H1 (cell line): ENCODE data around the gene KRIT1. TPM values are rescaled to one million over a fixed set of nuclear protein-coding genes. Genes with fewer than 3 reads are reported as not detected.

ENCODE experiments used
- CTCF ChIA-PET: fragments of 300-600 bp; sonication (Branson Sonifier 250); formaldehyde crosslinking; loops from one replicate; lab custom pipeline; 2021; ENCODE audit not compliant: partially characterized antibody; lab: Charles Lee
- POLR2A ChIA-PET: fragments of 300-600 bp; sonication (Branson Sonifier 250); formaldehyde crosslinking; loops from one replicate; lab custom pipeline; 2021; ENCODE audit warnings: inconsistent platforms; ENCODE audit not compliant: partially characterized antibody; lab: Charles Lee
- DNase-seq, 2 experiments: peaks; one replicate each; pipeline versions ENCODE4 v3.0.0 to v3.0.0-alpha.2; 2010 to 2022; ENCODE audit warnings: low spot score in 2 of 2, low read depth in 1 of 2, mixed read lengths in 1 of 2
- FAIRE-seq: peaks from 2 replicates; lab custom pipeline; 2011; peaks lifted over from hg19 to GRCh38; lab: Jason Lieb, UNC
- H2AFZ ChIP-seq: 2 replicates; pipeline ENCODE4 v1.8.1; 2012; ENCODE audit warnings: low read length, inconsistent platforms
- H2AK5ac ChIP-seq: 2 replicates; pipeline ENCODE4 v1.6.1; 2013; ENCODE audit warnings: low read depth, low read length
- H2BK120ac ChIP-seq: replicated peaks from 2 replicates; pipeline ENCODE3; 2013; ENCODE audit warnings: low read depth, low read length, inconsistent platforms
- H2BK12ac ChIP-seq: 2 replicates; pipeline ENCODE4 v1.6.1; 2013; ENCODE audit warnings: low read depth, low read length
- H2BK15ac ChIP-seq: 2 replicates; pipeline ENCODE4 v1.6.1; 2013; ENCODE audit warnings: low read length
- H2BK20ac ChIP-seq: 2 replicates; pipeline ENCODE4 v1.6.1; 2013; ENCODE audit warnings: low read length
- H2BK5ac ChIP-seq: 2 replicates; pipeline ENCODE4 v1.6.1; 2013; ENCODE audit warnings: low read depth, low read length
- H3K14ac ChIP-seq: 2 replicates; pipeline ENCODE4 v1.6.1; 2013; ENCODE audit warnings: inconsistent platforms; ENCODE audit not compliant: insufficient read length
- H3K18ac ChIP-seq: 2 replicates; pipeline ENCODE4 v1.6.1; 2013; ENCODE audit warnings: low read length; ENCODE audit errors: extremely low read depth
- H3K23ac ChIP-seq: 2 replicates; pipeline ENCODE4 v1.6.1; 2013; ENCODE audit warnings: inconsistent platforms; ENCODE audit not compliant: insufficient read length
- H3K23me2 ChIP-seq: 2 replicates; pipeline ENCODE4 v1.6.1; 2013; ENCODE audit warnings: low read depth, low read length
- H3K27ac ChIP-seq: 2 replicates; pipeline ENCODE4 v1.6.1; 2011; ENCODE audit warnings: low read depth, low read length, inconsistent platforms
- H3K27me3 ChIP-seq, 4 experiments: replicated peaks in 1 of 4; 1 replicate in 1 of 4; 2 replicates in 3 of 4; pipeline versions ENCODE4 v1.6.1 to v1.8.1; 2011 to 2013; ENCODE audit warnings: low read length in 3 of 4, mild to moderate bottlenecking in 3 of 4, inconsistent platforms in 2 of 4, mixed read lengths in 2 of 4, moderate library complexity in 1 of 4; ENCODE audit not compliant: control insufficient read depth in 3 of 4, insufficient read depth in 3 of 4; ENCODE audit errors: extremely low read depth in 1 of 4
- H3K36me3 ChIP-seq, 4 experiments: 2 replicates each; pipeline versions ENCODE4 v1.6.1 to v1.8.1; 2011 to 2013; ENCODE audit warnings: mild to moderate bottlenecking in 4 of 4, low read length in 3 of 4, moderate library complexity in 2 of 4, control low read depth in 1 of 4, inconsistent platforms in 1 of 4; ENCODE audit not compliant: insufficient read depth in 4 of 4, control insufficient read depth in 2 of 4
- H3K4ac ChIP-seq: replicated peaks from 2 replicates; pipeline ENCODE3; 2013; ENCODE audit warnings: low read length, low read depth, mixed read lengths, inconsistent platforms; ENCODE audit not compliant: insufficient read length
- H3K4me1 ChIP-seq, 4 experiments: replicated peaks in 1 of 4; 1 replicate in 1 of 4; 2 replicates in 3 of 4; pipeline versions ENCODE4 v1.6.1 to v1.8.1; 2011 to 2013; ENCODE audit warnings: low read length in 3 of 4, inconsistent platforms in 2 of 4, mixed read lengths in 1 of 4; ENCODE audit not compliant: insufficient read depth in 4 of 4, control insufficient read depth in 3 of 4
- H3K4me2 ChIP-seq, 2 experiments: 2 replicates each; pipeline versions ENCODE4 v1.6.1 to v1.8.1; 2011 to 2013; ENCODE audit warnings: low read depth in 2 of 2, low read length in 2 of 2, control low read depth in 1 of 2, inconsistent platforms in 1 of 2, mild to moderate bottlenecking in 1 of 2; ENCODE audit not compliant: insufficient read depth in 1 of 2
- H3K4me3 ChIP-seq, 4 experiments: fragments of 200-600, 300-600 bp in 1 of 4; sonication (generic), shearing (Covaris generic), sonication (Bioruptor Twin) in 1 of 4; 2 replicates each; pipeline versions ENCODE4 v1.5.1 to v1.8.1; 2011 to 2016; ENCODE audit warnings: low read length in 4 of 4, low read depth in 3 of 4, control low read depth in 2 of 4, inconsistent platforms in 2 of 4, mild to moderate bottlenecking in 2 of 4, mixed read lengths in 1 of 4, moderate library complexity in 1 of 4; ENCODE audit not compliant: insufficient read depth in 2 of 4; ENCODE audit errors: extremely low read depth in 1 of 4
- H3K56ac ChIP-seq: replicated peaks from 2 replicates; pipeline ENCODE3; 2013; ENCODE audit warnings: low read depth, mild to moderate bottlenecking, mixed read lengths, low read length, inconsistent platforms; ENCODE audit not compliant: insufficient read length
- H3K79me1 ChIP-seq: 2 replicates; pipeline ENCODE4 v1.6.1; 2013; ENCODE audit warnings: low read depth, low read length, control low read depth
- H3K79me2 ChIP-seq, 2 experiments: 2 replicates each; pipeline versions ENCODE4 v1.6.1 to v1.8.1; 2012 to 2013; ENCODE audit warnings: low read length in 2 of 2, mild to moderate bottlenecking in 2 of 2, inconsistent platforms in 1 of 2; ENCODE audit not compliant: insufficient read depth in 2 of 2, control insufficient read depth in 1 of 2
- H3K9ac ChIP-seq, 4 experiments: replicated peaks in 1 of 4; 1 replicate in 1 of 4; 2 replicates in 3 of 4; pipeline versions ENCODE4 v1.6.1 to v1.8.1; 2011 to 2013; ENCODE audit warnings: low read depth in 3 of 4, low read length in 3 of 4, control low read depth in 2 of 4, mild to moderate bottlenecking in 2 of 4, moderate library complexity in 2 of 4, inconsistent platforms in 1 of 4; ENCODE audit errors: extremely low read depth in 1 of 4
- H3K9me3 ChIP-seq, 2 experiments: 2 replicates each; pipeline versions ENCODE4 v1.6.1 to v1.8.1; 2012 to 2013; ENCODE audit warnings: mild to moderate bottlenecking in 2 of 2, moderate library complexity in 2 of 2, control low read depth in 1 of 2, inconsistent platforms in 1 of 2, low read depth in 1 of 2, low read length in 1 of 2, mixed read lengths in 1 of 2; ENCODE audit not compliant: insufficient read depth in 2 of 2
- H4K20me1 ChIP-seq, 2 experiments: replicated peaks in 1 of 2; 2 replicates each; pipeline versions ENCODE3 to v1.8.1; 2011 to 2013; ENCODE audit warnings: inconsistent platforms in 2 of 2, low read length in 2 of 2, mild to moderate bottlenecking in 1 of 2; ENCODE audit not compliant: insufficient read depth in 2 of 2, control insufficient read depth in 1 of 2
- H4K5ac ChIP-seq: 2 replicates; pipeline ENCODE4 v1.6.1; 2013; ENCODE audit warnings: low read length, low read depth, mixed read lengths, inconsistent platforms; ENCODE audit not compliant: insufficient read length
- H4K8ac ChIP-seq: 2 replicates; pipeline ENCODE4 v1.8.0; 2013; ENCODE audit warnings: mild to moderate bottlenecking, moderate library complexity, low read length, inconsistent platforms; ENCODE audit not compliant: insufficient read depth; ENCODE audit errors: extremely low read depth
- H4K91ac ChIP-seq: replicated peaks from 2 replicates; pipeline ENCODE3; 2013; ENCODE audit warnings: low read length, mixed read lengths, inconsistent platforms; ENCODE audit not compliant: insufficient read length
- CHD1 ChIP-seq: IDR thresholded peaks from 2 replicates; pipeline ENCODE4 v1.6.1; 2012; ENCODE audit warnings: low read depth, low read length, improper control_type of control experiment
- JUND ChIP-seq: IDR thresholded peaks from 2 replicates; pipeline ENCODE4 v1.6.1; 2011; ENCODE audit warnings: mild to moderate bottlenecking, improper control_type of control experiment, low read length
- KDM1A ChIP-seq: fragments of 200-600, 300-600 bp; sonication (generic); IDR thresholded peaks from 2 replicates; pipeline ENCODE4 v1.7.1; 2016; ENCODE audit warnings: mild to moderate bottlenecking, low read length, borderline replicate concordance
- KDM5A ChIP-seq: fragments of 200-600 bp; IDR thresholded peaks from 2 replicates; pipeline ENCODE4 v1.7.1; 2012; ENCODE audit warnings: mild to moderate bottlenecking, low read length, inconsistent platforms, mixed read lengths
- MAX ChIP-seq: IDR thresholded peaks from 2 replicates; pipeline ENCODE4 v1.6.1; 2012; ENCODE audit warnings: inconsistent platforms
- RBBP5 ChIP-seq: IDR thresholded peaks from 2 replicates; pipeline ENCODE4 v1.7.1; 2012; ENCODE audit warnings: low read depth, mild to moderate bottlenecking, inconsistent platforms, low read length, moderate library complexity, borderline replicate concordance
- RXRA ChIP-seq: IDR thresholded peaks from 2 replicates; pipeline ENCODE4 v1.6.1; 2011; ENCODE audit warnings: low read depth, mild to moderate bottlenecking, low read length, moderate library complexity; ENCODE audit not compliant: insufficient read depth
- SAP30 ChIP-seq: fragments of 300-600 bp; sonication (generic); IDR thresholded peaks from 2 replicates; pipeline ENCODE4 v1.7.1; 2012; ENCODE audit warnings: low read length, moderate library complexity, mild to moderate bottlenecking, inconsistent platforms; ENCODE audit not compliant: insufficient read depth, insufficient replicate concordance
- SRF ChIP-seq: IDR thresholded peaks from 2 replicates; pipeline ENCODE4 v1.6.1; 2011; ENCODE audit warnings: mild to moderate bottlenecking, low read depth, low read length, moderate library complexity
- TCF12 ChIP-seq: IDR thresholded peaks from 2 replicates; pipeline ENCODE4 v1.6.1; 2011; ENCODE audit warnings: low read depth, mild to moderate bottlenecking, low read length
- ZNF274 ChIP-seq: IDR thresholded peaks from 2 replicates; pipeline ENCODE4 v1.7.0; 2012; ENCODE audit warnings: low read length, borderline replicate concordance; ENCODE audit errors: extremely low read depth
- WGBS, 2 experiments: shearing (Covaris generic) in 1 of 2; methylation state at CpG; one replicate each; pipeline versions ENCODE4 v1.1.6 to v1.1.7; 2013 to 2015; ENCODE audit warnings: low lambda C conversion rate in 2 of 2, mixed read lengths in 2 of 2, inconsistent platforms in 1 of 2, low coverage in 1 of 2, missing lambda C conversion rate in 1 of 2; ENCODE audit not compliant: insufficient replicate concordance in 2 of 2, insufficient coverage in 1 of 2, insufficient read length in 1 of 2; ENCODE audit errors: extremely low coverage in 1 of 2, missing lambda C conversion rate in 1 of 2; 5-methylcytosine and 5-hydroxymethylcytosine counted together
- polyA plus RNA-seq, 7 experiments: library from polyadenylated mRNA; depleted of rRNA in 3 of 7; stranded (reverse) in 5 of 7; unstranded in 2 of 7; fragments of >200 nt in 5 of 7; fragments of 200-250 nt in 2 of 7; gene quantifications; 1 replicate in 5 of 7; 2 replicates in 1 of 7; 4 replicates in 1 of 7; pipeline versions ENCODE4 v1.2.1 to v1.2.3, GENCODE V29; 2011 to 2013; ENCODE audit warnings: missing spikeins in 2 of 7, mixed read lengths in 2 of 7
- total RNA-seq: library from RNA; stranded (reverse); fragmentation: NEBNext Ultra II Directional; extraction: Animal tissue kit (Norgen Biotek cat#: 25700); gene quantifications from 2 replicates; pipeline ENCODE4 v1.2.1, GENCODE V29; 2021

KRIT1 gene
- total and polyA plus RNA-seq, 2 of the 8 experiments (the other 6 are each of a cell fraction or from before 2014, with no cell fraction given), result 14.3 to 28.8 TPM

- Histone ChIP-seq H3K56ac (no peak overlapping the region), H3K27ac (no peak overlapping the region), H3K79me2 (no peaks in the 10 kb centered on the region), H4K8ac (no peak overlapping the region), H4K5ac (no peak overlapping the region), H2BK5ac (no peak overlapping the region), H3K36me3 (no peaks in the 10 kb centered on the region), H3K4me3 (no peak overlapping the region), H2AK5ac (no peak overlapping the region), H3K9me3 (no peaks in the 10 kb centered on the region), H3K9ac (no peak overlapping the region), H4K20me1 (no peaks in the 10 kb centered on the region), H3K23me2 (no peaks in the 10 kb centered on the region), H2BK12ac (no peak overlapping the region), H2BK20ac (no peak overlapping the region), H3K18ac (no peak overlapping the region), H3K23ac (no peak overlapping the region), H3K27me3 (no peaks in the 10 kb centered on the region), H3K14ac (no peak overlapping the region), H3K4me2 (no peak overlapping the region), H3K4me1 (no peaks in the 10 kb centered on the region), H2BK120ac (no peak overlapping the region), H2BK15ac (no peak overlapping the region), H2AFZ (no peak overlapping the region), H3K79me1 (no peaks in the 10 kb centered on the region), H3K4ac (no peak overlapping the region), H4K91ac (no peak overlapping the region)
- DNase-seq (no peak), FAIRE-seq (no peak)
- TF ChIP-seq SRF, result no peak
- no peak for TF ChIP-seq ZNF274
- no peak for TF ChIP-seq CHD1
- TF ChIP-seq JUND, result no peak
- no peak for TF ChIP-seq TCF12
- TF ChIP-seq KDM5A, result no peak
- TF ChIP-seq MAX, result no peak
- TF ChIP-seq RXRA, result no peak
- no peak for TF ChIP-seq KDM1A
- TF ChIP-seq RBBP5, result no peak
- TF ChIP-seq SAP30, result no peak
- 81% methylated on average over 1 of the region's 1 CpG; no CpG with 5 or more reads in 1 of the 2 experiments for WGBS, 2 experiments
- ChIA-PET POLR2A (interaction anchor here (1.1 kb wide), 1 partner anchor 15 kb away, joined by 3 read pairs; no protein-coding TSS in a partner anchor), CTCF (no interaction called here)
Measured at GRCh38 chr7:92150450-92151017, 95.2 kb downstream of the KRIT1 start.
